NCI-H146 treated with DMSO at 0.1 percent for 48 hours (cell line): Measurements from ENCODE around the gene BBS4.
"Not testable (repeated sequence)": the region's sequence is repeated elsewhere in the genome, so short reads cannot be mapped to it uniquely, and the experiment has no call there.

Source experiments
- DNase-seq: peaks from one replicate; lab custom pipeline; 2025; ENCODE audit not compliant: unreplicated experiment; lab: John Stamatoyannopoulos, UW

BBS4 gene, protein sequence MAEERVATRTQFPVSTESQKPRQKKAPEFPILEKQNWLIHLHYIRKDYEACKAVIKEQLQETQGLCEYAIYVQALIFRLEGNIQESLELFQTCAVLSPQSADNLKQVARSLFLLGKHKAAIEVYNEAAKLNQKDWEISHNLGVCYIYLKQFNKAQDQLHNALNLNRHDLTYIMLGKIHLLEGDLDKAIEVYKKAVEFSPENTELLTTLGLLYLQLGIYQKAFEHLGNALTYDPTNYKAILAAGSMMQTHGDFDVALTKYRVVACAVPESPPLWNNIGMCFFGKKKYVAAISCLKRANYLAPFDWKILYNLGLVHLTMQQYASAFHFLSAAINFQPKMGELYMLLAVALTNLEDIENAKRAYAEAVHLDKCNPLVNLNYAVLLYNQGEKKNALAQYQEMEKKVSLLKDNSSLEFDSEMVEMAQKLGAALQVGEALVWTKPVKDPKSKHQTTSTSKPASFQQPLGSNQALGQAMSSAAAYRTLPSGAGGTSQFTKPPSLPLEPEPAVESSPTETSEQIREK

GRCh38 chr15:72685925-72686794, at the start of gene BBS4, which contains the start of gene HIGD2B:
Gene BBS4, plus strand, starts transcription at chr15:72686207. Its CDS starts 21 bp downstream, at chr15:72686228.
Gene HIGD2B, minus strand, starts transcription at chr15:72686182. Its CDS starts 9,808 bp downstream, at chr15:72676374.
- no peak for DNase-seq

DNA sequence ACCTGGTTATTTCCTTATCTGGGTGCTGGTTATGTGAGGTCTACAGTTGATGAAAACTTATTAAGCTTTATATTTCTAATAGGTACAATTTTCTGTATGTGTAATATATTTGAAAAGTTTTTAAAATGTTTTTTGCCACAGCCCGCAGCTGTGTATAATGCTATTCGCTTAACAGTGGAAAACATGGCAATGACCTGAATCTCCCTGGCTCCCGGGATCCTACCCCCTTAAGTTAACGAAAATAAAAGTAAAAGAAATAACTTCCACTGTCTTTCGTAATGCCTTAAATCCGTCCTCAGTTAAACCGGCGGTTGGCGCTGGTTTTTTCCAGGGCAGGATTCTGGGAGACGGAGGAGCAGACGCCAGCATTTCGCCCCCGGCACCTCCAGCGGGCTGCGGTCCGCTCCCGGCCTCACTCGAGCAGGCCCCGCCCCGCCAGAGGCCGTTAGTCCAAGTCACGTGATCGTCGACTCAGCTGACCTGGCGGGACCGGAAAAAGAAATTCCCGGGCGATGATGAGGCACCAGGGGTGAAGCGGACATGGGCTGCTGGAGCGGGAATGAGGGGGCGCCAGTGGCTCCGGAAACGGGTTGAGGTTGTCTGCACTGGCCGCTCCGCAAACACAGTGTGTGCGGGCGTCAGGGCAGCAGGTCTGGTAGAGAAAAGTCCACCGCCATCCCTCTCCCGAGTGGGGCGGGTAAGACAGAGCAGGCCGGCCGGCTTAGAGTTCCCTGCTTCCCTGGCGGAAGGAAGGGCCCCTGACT, 49.3 kb upstream of the BBS4 start:
- not testable (repeated sequence) for DNase-seq

DNA sequence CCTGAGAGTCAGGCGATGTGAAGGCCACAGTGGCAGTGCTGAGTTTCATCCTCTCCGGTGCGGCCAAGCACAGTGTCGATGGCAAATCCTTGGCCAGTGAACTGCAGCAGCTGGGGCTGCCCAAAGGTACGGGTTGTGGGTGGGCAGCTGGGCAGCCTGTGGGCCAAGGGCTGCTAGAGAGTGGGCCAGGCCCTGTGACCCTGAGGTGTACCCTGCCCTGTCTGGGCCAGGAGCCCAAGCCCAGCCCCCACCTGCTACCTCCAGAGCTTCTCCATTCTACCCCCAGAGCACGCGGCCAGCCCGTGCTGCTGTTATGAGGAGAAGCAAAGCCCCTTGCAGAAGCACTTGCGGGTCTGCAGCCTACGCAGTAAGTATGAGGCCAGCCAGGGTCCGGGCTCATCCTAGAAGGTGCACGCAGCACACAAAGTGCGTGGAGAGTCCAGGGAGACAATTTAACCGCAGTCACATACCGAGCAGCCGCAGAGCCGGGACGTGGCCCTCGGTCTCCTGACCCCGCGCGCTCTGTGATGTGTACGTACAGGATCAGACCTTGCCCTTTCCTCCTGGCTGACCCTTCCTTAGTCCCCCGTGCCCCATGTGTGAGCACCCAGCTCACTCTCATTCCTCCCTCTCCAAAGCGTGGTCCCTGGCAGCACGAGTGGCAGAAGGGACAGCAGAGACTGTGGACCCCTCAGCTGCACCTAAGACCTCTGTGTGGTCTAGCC, 46.1 kb upstream of the BBS4 start:
- not testable (repeated sequence) for DNase-seq

DNA sequence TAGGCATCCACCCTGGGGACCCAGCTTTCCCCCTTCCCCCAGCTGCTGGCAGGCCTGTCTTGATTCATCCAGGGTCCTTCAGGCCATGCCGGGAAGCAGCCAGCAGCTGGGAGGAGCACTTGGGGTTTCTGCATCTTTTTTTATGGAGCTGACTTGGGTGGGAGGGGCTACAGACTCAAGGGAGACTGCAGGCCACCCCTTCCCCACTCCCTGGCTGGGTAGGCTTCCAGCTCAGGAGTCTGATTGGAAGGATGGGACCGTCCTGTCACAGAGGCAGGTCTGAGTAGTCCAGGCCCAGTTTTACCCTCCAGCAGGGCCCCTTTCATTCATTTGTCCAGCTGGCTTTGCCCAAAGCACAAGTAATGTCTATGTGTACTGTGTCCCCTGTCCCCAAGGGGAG, 43.7 kb upstream of the BBS4 start:
- DNase-seq, result not testable (repeated sequence)

DNA sequence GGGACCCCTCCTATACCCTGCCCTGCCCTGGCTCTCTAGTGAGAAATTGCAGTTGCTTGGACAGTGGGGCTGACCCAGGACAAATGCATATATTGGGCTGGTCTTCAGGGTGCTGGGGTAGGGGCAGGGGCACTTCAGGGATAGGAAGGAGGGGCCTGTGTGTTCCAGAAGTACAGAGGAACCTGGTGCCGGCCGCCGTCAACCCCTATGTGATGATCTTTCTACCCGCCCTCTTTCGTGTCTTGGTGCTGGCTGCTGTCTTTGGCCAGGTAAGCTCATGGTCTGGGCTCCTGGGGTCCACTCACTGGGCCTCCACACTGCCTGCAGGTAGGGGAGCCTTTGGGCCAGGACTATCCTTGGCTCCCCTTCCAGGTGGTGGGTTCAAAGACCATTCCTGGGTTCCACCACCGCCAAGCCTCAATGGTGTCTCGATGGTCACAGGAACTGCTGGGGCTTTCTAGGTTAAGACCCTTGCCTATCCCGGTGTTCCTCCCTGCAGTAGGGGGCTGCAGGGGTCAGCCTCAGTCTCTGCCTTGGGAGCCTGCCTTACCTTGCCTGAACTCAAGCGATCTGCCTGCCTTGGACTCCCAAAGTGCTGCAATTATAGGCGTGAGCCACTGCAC, 37.3 kb upstream of the BBS4 start:
- DNase-seq, result not testable (repeated sequence)

GRCh38 chr15:72654397-72654796, 31.6 kb upstream of the BBS4 start, which contains the start of gene GOLGA6B:
Gene GOLGA6B, plus strand, starts transcription at chr15:72654697. Its CDS starts 41 bp downstream, at chr15:72654738.
- DNase-seq, result not testable (repeated sequence)

GRCh38 chr15:72656014-72656413, 30.0 kb upstream of the BBS4 start:
- not testable (repeated sequence) for DNase-seq

- DNase-seq, result not testable (repeated sequence)
These were observed 24.9 kb upstream of the BBS4 start for GRCh38 chr15:72661081-72661480.

DNA sequence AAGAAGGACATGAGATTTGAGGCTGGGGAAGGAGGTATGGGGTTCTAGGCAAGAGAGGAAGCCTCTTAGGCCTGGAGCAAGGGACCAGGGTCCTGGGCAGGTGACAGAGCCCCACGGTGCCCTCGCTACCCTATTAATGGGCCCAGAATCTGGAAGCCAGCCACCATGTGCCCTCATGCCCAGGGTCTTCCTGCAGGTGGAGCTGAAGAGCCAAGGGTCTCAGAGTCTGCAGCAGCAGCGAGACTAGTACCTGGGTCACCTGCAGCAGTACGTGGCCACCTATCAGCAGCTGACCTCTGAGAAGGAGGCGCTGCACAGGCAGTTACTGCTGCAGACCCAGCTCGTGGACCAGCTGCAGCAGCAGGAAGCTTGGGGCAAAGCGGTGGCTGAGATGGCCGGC, 22.1 kb upstream of the BBS4 start:
- not testable (repeated sequence) for DNase-seq

GRCh38 chr15:72665706-72666105, 20.3 kb upstream of the BBS4 start:
- DNase-seq, result not testable (repeated sequence)

GRCh38 chr15:72669803-72670202, 16.2 kb upstream of the BBS4 start:
- not testable (repeated sequence) for DNase-seq

GRCh38 chr15:72670656-72671352, 15.2 kb upstream of the BBS4 start:
- DNase-seq, result not testable (repeated sequence)

GRCh38 chr15:72671525-72671924, 14.5 kb upstream of the BBS4 start:
- DNase-seq, result no peak

- DNase-seq, result no peak
These were observed 9.2 kb upstream of the BBS4 start for GRCh38 chr15:72676838-72677237.

GRCh38 chr15:72680931-72681330, 5.1 kb upstream of the BBS4 start:
- DNase-seq, result no peak

DNA sequence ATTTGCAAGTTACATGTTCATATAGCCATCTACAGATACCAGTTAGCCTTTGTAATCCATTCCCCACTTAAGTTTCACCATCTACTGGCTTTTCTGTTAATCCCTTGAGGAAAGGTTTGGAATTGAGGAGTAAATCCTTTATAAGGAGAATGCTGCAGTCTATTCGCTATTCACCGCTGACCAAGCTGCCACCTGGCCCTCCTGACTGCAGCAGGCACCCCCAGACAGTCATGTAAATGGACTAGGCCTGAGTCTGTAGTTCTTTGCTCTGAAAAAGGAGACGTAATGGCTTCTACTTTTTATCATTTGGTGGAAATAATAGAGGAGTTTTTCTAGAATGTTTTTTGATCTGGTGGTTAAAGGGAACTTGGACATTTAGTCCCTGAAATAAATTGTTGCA, 3.2 kb upstream of the BBS4 start:
- DNase-seq, result no peak

GRCh38 chr15:72685301-72685924, 594 bp upstream of the BBS4 start:
- DNase-seq, result no peak

GRCh38 chr15:72688697-72689096, 2.7 kb downstream of the BBS4 start:
- no peak for DNase-seq
